ENCODE measurements around the gene HPCA. TPM values are rescaled to one million over a fixed set of nuclear protein-coding genes. Genes with fewer than 3 reads are reported as not detected.

Gene HPCA
- total RNA-seq, 1 experiment from 2014 or later = 1.2 TPM

- Histone ChIP-seq H3K56ac (ENCODE audit: insufficient read length, low read depth, low read length) (no peak overlapping the region), H2BK12ac (ENCODE audit: insufficient read length, low read depth, low read length) (no peak overlapping the region), H3T11ph (ENCODE audit: low read length) (no peak overlapping the region), H2BK20ac (ENCODE audit: low read depth, low read length, poor library complexity, severe bottlenecking) (no peak overlapping the region), H3K9me3 (ENCODE audit: control insufficient read depth, low read depth, low read length) (no peaks in the 10 kb centered on the region), H3K18ac (ENCODE audit: insufficient read length, low read depth, low read length) (no peak overlapping the region), H3K14ac (ENCODE audit: insufficient read depth, low read length) (no peak overlapping the region), H4K91ac (ENCODE audit: insufficient read length, low read depth, low read length) (no peak overlapping the region), H3K27me3 (ENCODE audit: insufficient read depth, low read length) (no peaks in the 10 kb centered on the region), H2BK120ac (ENCODE audit: low read depth, low read length, poor library complexity, severe bottlenecking) (no peak overlapping the region), H3K9ac (ENCODE audit: extremely low read depth, insufficient read length, low read length) (no peak overlapping the region), H3K4me2 (ENCODE audit: insufficient read depth, insufficient read length, low read length) (no peak overlapping the region), H4K20me1 (ENCODE audit: control insufficient read depth, insufficient read depth, insufficient read length) (no peaks in the 10 kb centered on the region), H2AFZ (ENCODE audit: low read length) (no peak overlapping the region), H4K8ac (replicated peaks; ENCODE audit: insufficient read length, low read depth, low read length) (no peak overlapping the region), H3K23me2 (ENCODE audit: insufficient read length, low read depth, low read length, poor library complexity, severe bottlenecking) (no peaks in the 10 kb centered on the region), H2BK15ac (ENCODE audit: low read depth, low read length) (no peak overlapping the region), H3K27ac (ENCODE audit: insufficient read length, low read depth, low read length) (no peak overlapping the region), H3K23ac (ENCODE audit: insufficient read length, low read depth, low read length) (no peak overlapping the region), H3K4ac (ENCODE audit: low read depth, low read length) (no peak overlapping the region), H3K79me1 (ENCODE audit: insufficient read depth, low read depth, low read length, poor library complexity, severe bottlenecking) (no peaks in the 10 kb centered on the region), H3K4me1 (ENCODE audit: insufficient read depth, low read length) (no peaks in the 10 kb centered on the region), H4K5ac (ENCODE audit: insufficient read length, low read depth, low read length) (no peak overlapping the region), H3K79me2 (ENCODE audit: insufficient read depth, low read length) (no peaks in the 10 kb centered on the region), H2BK5ac (ENCODE audit: insufficient read length, low read length) (no peak overlapping the region), H2AK5ac (ENCODE audit: insufficient read length, low read length) (no peak overlapping the region)
- no peak overlapping the region for H3K27ac Mint-ChIP-seq
- H3K36me3 Mint-ChIP-seq (ENCODE audit: insufficient read depth in 1 of 3, low read depth in 3 of 3) = peaks cover 3 to 28% (median 19%) of the 10 kb centered on the region in 3 experiments; a peak in 6 of 7 replicates
- H3K4me3 Mint-ChIP-seq = no peak overlapping the region
- WGBS (ENCODE audit: extremely low coverage, insufficient read length, low lambda C conversion rate) = no CpG with 5 or more reads among the region's 4 CpGs
- H3K4me1 Mint-ChIP-seq = peaks cover 5 to 6% of the 10 kb centered on the region in 2 experiments
- DNase-seq = no peak
- H3K27me3 Mint-ChIP-seq (ENCODE audit: low read depth) = no peaks in the 10 kb centered on the region
- H3K9me3 Mint-ChIP-seq = no peaks in the 10 kb centered on the region
- TF ChIP-seq, protein P1, sequence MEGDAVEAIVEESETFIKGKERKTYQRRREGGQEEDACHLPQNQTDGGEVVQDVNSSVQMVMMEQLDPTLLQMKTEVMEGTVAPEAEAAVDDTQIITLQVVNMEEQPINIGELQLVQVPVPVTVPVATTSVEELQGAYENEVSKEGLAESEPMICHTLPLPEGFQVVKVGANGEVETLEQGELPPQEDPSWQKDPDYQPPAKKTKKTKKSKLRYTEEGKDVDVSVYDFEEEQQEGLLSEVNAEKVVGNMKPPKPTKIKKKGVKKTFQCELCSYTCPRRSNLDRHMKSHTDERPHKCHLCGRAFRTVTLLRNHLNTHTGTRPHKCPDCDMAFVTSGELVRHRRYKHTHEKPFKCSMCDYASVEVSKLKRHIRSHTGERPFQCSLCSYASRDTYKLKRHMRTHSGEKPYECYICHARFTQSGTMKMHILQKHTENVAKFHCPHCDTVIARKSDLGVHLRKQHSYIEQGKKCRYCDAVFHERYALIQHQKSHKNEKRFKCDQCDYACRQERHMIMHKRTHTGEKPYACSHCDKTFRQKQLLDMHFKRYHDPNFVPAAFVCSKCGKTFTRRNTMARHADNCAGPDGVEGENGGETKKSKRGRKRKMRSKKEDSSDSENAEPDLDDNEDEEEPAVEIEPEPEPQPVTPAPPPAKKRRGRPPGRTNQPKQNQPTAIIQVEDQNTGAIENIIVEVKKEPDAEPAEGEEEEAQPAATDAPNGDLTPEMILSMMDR (conservative IDR thresholded peaks at IDR 0.05) = no peak
Observed at GRCh38 chr1:32937061-32937460, 50.8 kb downstream of the HPCA start.
